Endothelial cell of umbilical vein (primary cell): ENCODE measurements around the gene EDARADD. TPM values are rescaled to one million over a fixed set of nuclear protein-coding genes. Genes with fewer than 3 reads are reported as not detected.

Experiments
- BruUV-seq: library from RNA; stranded (reverse); fragments of 400-500 nt; replicated peaks from 2 replicates; lab custom pipeline; 2021; lab: Mats Ljungman, UMichigan
- CTCF ChIA-PET: fragments of 300-600, 350-600 bp; sonication (Branson Sonifier 250); formaldehyde crosslinking; loops from one replicate; lab custom pipeline; 2021; ENCODE audit warnings: antibody characterized with exemption, inconsistent platforms; lab: Charles Lee
- POLR2A ChIA-PET: fragments of 300-600, 350-600 bp; sonication (Branson Sonifier 250); formaldehyde crosslinking; loops from one replicate; lab custom pipeline; 2021; ENCODE audit warnings: antibody characterized with exemption, inconsistent platforms; lab: Charles Lee
- DNase-seq: peaks from one replicate; pipeline ENCODE4 v3.0.0-alpha.2; 2011; ENCODE audit warnings: low read depth, low spot score
- FAIRE-seq: peaks from 2 replicates; lab custom pipeline; 2011; peaks lifted over from hg19 to GRCh38; lab: Jason Lieb, UNC
- H2AFZ ChIP-seq: 2 replicates; pipeline ENCODE4 v1.6.0; 2012; ENCODE audit warnings: low read depth, low read length, control low read depth, inconsistent platforms
- H3K27ac ChIP-seq: 2 replicates; pipeline ENCODE4 v1.5.1; 2011; ENCODE audit warnings: low read depth, mild to moderate bottlenecking, control low read depth, low read length, moderate library complexity; ENCODE audit not compliant: insufficient read depth
- H3K27me3 ChIP-seq, 2 experiments: 2 replicates each; pipeline versions ENCODE4 v1.6.0 to v1.6.1; 2011; ENCODE audit warnings: low read length in 2 of 2, mixed read lengths in 1 of 2; ENCODE audit not compliant: control insufficient read depth in 2 of 2, insufficient read depth in 2 of 2
- H3K36me3 ChIP-seq, 2 experiments: 2 replicates in 1 of 2; 3 replicates in 1 of 2; pipeline ENCODE4 v1.5.1; 2011; ENCODE audit warnings: low read length in 2 of 2, mild to moderate bottlenecking in 1 of 2, moderate library complexity in 1 of 2; ENCODE audit not compliant: control insufficient read depth in 2 of 2, insufficient read depth in 2 of 2; ENCODE audit errors: extremely low read depth in 1 of 2
- H3K4me1 ChIP-seq: 3 replicates; pipeline ENCODE4 v1.5.1; 2011; ENCODE audit warnings: mild to moderate bottlenecking, low read length; ENCODE audit not compliant: control insufficient read depth, insufficient read depth; ENCODE audit errors: extremely low read depth
- H3K4me2 ChIP-seq: 2 replicates; pipeline ENCODE4 v1.6.1; 2011; ENCODE audit warnings: low read length, control low read depth, mixed read lengths; ENCODE audit not compliant: insufficient read depth
- H3K4me3 ChIP-seq, 3 experiments: fragments of 200-600 bp in 1 of 3; sonication (generic), shearing (Covaris generic) in 1 of 3; replicated peaks in 1 of 3; 2 replicates each; pipeline ENCODE4 v1.5.1; 2011 to 2016; ENCODE audit warnings: control low read depth in 3 of 3, low read length in 3 of 3, mild to moderate bottlenecking in 2 of 3, inconsistent platforms in 1 of 3, low read depth in 1 of 3, moderate library complexity in 1 of 3; ENCODE audit not compliant: insufficient read depth in 1 of 3
- H3K79me2 ChIP-seq: 2 replicates; pipeline ENCODE4 v1.6.0; 2012; ENCODE audit warnings: low read length, inconsistent platforms; ENCODE audit not compliant: control insufficient read depth, insufficient read depth
- H3K9ac ChIP-seq: replicated peaks from 2 replicates; pipeline ENCODE3; 2011; ENCODE audit warnings: low read length, control low read depth; ENCODE audit not compliant: insufficient read depth; ENCODE audit errors: extremely low read depth
- H3K9me1 ChIP-seq: replicated peaks from 3 replicates; pipeline ENCODE4 v1.6.0; 2011; ENCODE audit warnings: mild to moderate bottlenecking, low read length; ENCODE audit not compliant: control insufficient read depth, insufficient read depth; ENCODE audit errors: extremely low read depth
- H3K9me3 ChIP-seq: replicated peaks from 2 replicates; pipeline ENCODE4 v1.5.1; 2012; ENCODE audit warnings: low read length, inconsistent platforms; ENCODE audit not compliant: control insufficient read depth, insufficient read depth
- H4K20me1 ChIP-seq: replicated peaks from 2 replicates; pipeline ENCODE3; 2011; ENCODE audit warnings: mild to moderate bottlenecking, low read length; ENCODE audit not compliant: control insufficient read depth, insufficient read depth; ENCODE audit errors: extremely low read depth
- CTCF ChIP-seq, 2 donors: IDR thresholded peaks; 1 replicate in 1 of 2; 2 replicates in 1 of 2; pipeline ENCODE4 v1.5.1; 2011; ENCODE audit warnings: low read length in 2 of 2, mild to moderate bottlenecking in 2 of 2, moderate library complexity in 2 of 2, control low read depth in 1 of 2, inconsistent platforms in 1 of 2, low read depth in 1 of 2; ENCODE audit not compliant: insufficient read depth in 1 of 2; ENCODE audit errors: extremely low read depth in 1 of 2
- EZH2 ChIP-seq: IDR thresholded peaks from 2 replicates; pipeline ENCODE4 v1.6.1; 2012; ENCODE audit warnings: borderline replicate concordance, low read depth, mild to moderate bottlenecking, moderate library complexity, low read length, inconsistent platforms; ENCODE audit not compliant: severe bottlenecking
- FOS ChIP-seq: IDR thresholded peaks from 2 replicates; pipeline ENCODE4 v1.6.1; 2011; ENCODE audit warnings: mild to moderate bottlenecking, low read length, moderate library complexity, borderline replicate concordance; ENCODE audit not compliant: insufficient read depth
- GATA2 ChIP-seq: IDR thresholded peaks from 2 replicates; pipeline ENCODE4 v1.7.0; 2011; ENCODE audit warnings: low read depth, mild to moderate bottlenecking, moderate library complexity, mixed read lengths, low read length; ENCODE audit not compliant: insufficient read length, insufficient read depth
- JUN ChIP-seq: IDR thresholded peaks from 2 replicates; pipeline ENCODE4 v1.6.1; 2011; ENCODE audit warnings: borderline replicate concordance, low read depth; ENCODE audit not compliant: insufficient read length, insufficient read depth
- MAX ChIP-seq: IDR thresholded peaks from 2 replicates; pipeline ENCODE4 v1.6.1; 2011; ENCODE audit not compliant: insufficient read depth, insufficient read length
- MYC ChIP-seq: IDR thresholded peaks from one replicate; pipeline ENCODE4 v1.6.1; 2011; ENCODE audit warnings: mild to moderate bottlenecking, low read depth, low read length
- POLR2A ChIP-seq: IDR thresholded peaks from 2 replicates; pipeline ENCODE4 v1.6.1; 2012; ENCODE audit warnings: low read depth, mild to moderate bottlenecking, control low read depth, low read length
- POLR2AphosphoS5 ChIP-seq: IDR thresholded peaks from 2 replicates; pipeline ENCODE4 v1.6.1; 2012; ENCODE audit warnings: low read depth, mild to moderate bottlenecking, control low read depth, low read length, moderate library complexity; ENCODE audit not compliant: insufficient read depth
- dilution Hi-C: fragments of 300-500 bp; cut with MboI; formaldehyde crosslinking; loops from one replicate; pipeline ENCODE4 v1.15.0; 2019; ENCODE audit warnings: low sequenced_read_pairs; ENCODE audit not compliant: extremely low pct_ligation_motif_present
- intact Hi-C: fragments of 100-400 bp; cut with micrococcal nuclease; formaldehyde crosslinking; loops from one replicate; pipeline ENCODE4 v1.10.0; 2022
- polyA plus RNA-seq, 4 experiments: library from polyadenylated mRNA; depleted of rRNA in 3 of 4; stranded (reverse) in 3 of 4; unstranded in 1 of 4; fragments of >200 nt; gene quantifications; 2 replicates each; pipeline versions ENCODE4 v1.2.1 to v1.2.3, GENCODE V29; 2011 to 2012; ENCODE audit warnings: missing spikeins in 1 of 4
- total RNA-seq: library from RNA; stranded (reverse); gene quantifications from 2 replicates; pipeline ENCODE4 v1.2.3, GENCODE V29; 2021

Gene EDARADD
- total and polyA plus RNA-seq, 2 donors (not counting 3 experiments of a cell fraction or from before 2014, with no cell fraction given) = not detected

- H3K27me3 ChIP-seq = no peaks in the 10 kb centered on the region
- FAIRE-seq (no peak), DNase-seq (no peak)
- no peaks in the 10 kb centered on the region for H3K9me3 ChIP-seq
- no TSS peak for BruUV-seq
- no peaks in the 10 kb centered on the region for H3K9me1 ChIP-seq
- H3K79me2 ChIP-seq = no peaks in the 10 kb centered on the region
- CTCF ChIA-PET = no interaction called here
- H3K36me3 ChIP-seq = no peaks in the 10 kb centered on the region
- no peaks in the 10 kb centered on the region for H4K20me1 ChIP-seq
- TF ChIP-seq EZH2 (no peak), CTCF (IDR thresholded peaks at IDR 0.05; ENCODE audit: extremely low read depth in 1 of 2, insufficient read depth in 1 of 2, low read depth in 1 of 2, low read length in 2 of 2) (no peak), MAX (no peak), GATA2 (no peak), POLR2A (no peak), JUN (no peak), FOS (no peak), POLR2AphosphoS5 (no peak), MYC (no peak)
- H3K4me3 ChIP-seq = no peak overlapping the region
- no peak overlapping the region for H3K4me2 ChIP-seq
- no peak overlapping the region for H3K9ac ChIP-seq
- no peaks in the 10 kb centered on the region for H3K4me1 ChIP-seq
- POLR2A ChIA-PET = no interaction called here
- intact Hi-C loops = no loop called here
- no peak overlapping the region for H3K27ac ChIP-seq
- dilution Hi-C loops = no loop called here
- no peak overlapping the region for H2AFZ ChIP-seq
These were observed 74.5 kb downstream of the EDARADD start for GRCh38 chr1:236468625-236469024.
